OCI-LY7 (cell line): ENCODE results near the gene SMYD3. TPM values are rescaled to one million over a fixed set of nuclear protein-coding genes. Genes with fewer than 3 reads are reported as not detected.

ENCODE experiments used
- BruUV-seq: library from RNA; stranded (reverse); fragments of 400-500 nt; replicated peaks from 2 replicates; lab custom pipeline; 2021; lab: Mats Ljungman, UMichigan
- CTCF ChIA-PET: fragments of 300-600 bp; sonication (Branson Sonifier 250); formaldehyde crosslinking; loops from one replicate; lab custom pipeline; 2022; ENCODE audit warnings: antibody characterized with exemption; ENCODE audit not compliant: unreplicated experiment; lab: Charles Lee
- POLR2A ChIA-PET: fragments of 300-600 bp; sonication (Branson Sonifier 250); formaldehyde crosslinking; loops from one replicate; lab custom pipeline; 2022; ENCODE audit warnings: antibody characterized with exemption; lab: Charles Lee
- DNase-seq: peaks from one replicate; pipeline ENCODE4 v3.0.0-alpha.2; 2015; ENCODE audit warnings: low spot score
- H2AFZ ChIP-seq: fragments of 200-600 bp; sonication (generic), shearing (Covaris generic); 2 replicates; pipeline ENCODE4 v1.6.1; 2014; ENCODE audit warnings: mild to moderate bottlenecking, antibody characterized with exemption, low read length, moderate library complexity
- H3K27ac ChIP-seq: fragments of 200-600 bp; sonication (generic); 2 replicates; pipeline ENCODE4 v1.5.1; 2014; ENCODE audit warnings: mixed run types, low read depth, mild to moderate bottlenecking, moderate library complexity, low read length, inconsistent platforms; ENCODE audit not compliant: poor library complexity, severe bottlenecking
- H3K36me3 ChIP-seq: fragments of 200-600 bp; sonication (generic); 2 replicates; pipeline ENCODE4 v1.6.1; 2014; ENCODE audit warnings: mild to moderate bottlenecking, antibody characterized with exemption, low read length, moderate library complexity, mixed read lengths; ENCODE audit not compliant: insufficient read depth
- H3K4me1 ChIP-seq: fragments of 200-600 bp; sonication (generic); 2 replicates; pipeline ENCODE4 v1.5.1; 2014; ENCODE audit warnings: mild to moderate bottlenecking, low read length; ENCODE audit not compliant: insufficient read depth, poor library complexity, severe bottlenecking
- H3K4me2 ChIP-seq: fragments of 200-600 bp; sonication (generic); 2 replicates; pipeline ENCODE4 v1.6.1; 2014; ENCODE audit warnings: mild to moderate bottlenecking, low read length
- H3K4me3 ChIP-seq: fragments of 200-600 bp; sonication (generic); 2 replicates; pipeline ENCODE4 v1.5.1; 2014; ENCODE audit warnings: mild to moderate bottlenecking, low read depth, low read length; ENCODE audit not compliant: poor library complexity, severe bottlenecking
- H3K79me2 ChIP-seq: fragments of 200-600 bp; sonication (generic); 2 replicates; pipeline ENCODE4 v1.6.1; 2016; ENCODE audit warnings: low read depth, mild to moderate bottlenecking, low read length, moderate library complexity, mixed read lengths; ENCODE audit not compliant: insufficient read depth
- H3K9me2 ChIP-seq: fragments of 200-600 bp; sonication (generic); 2 replicates; pipeline ENCODE4 v1.6.1; 2016; ENCODE audit warnings: mild to moderate bottlenecking, low read length, mixed read lengths; ENCODE audit not compliant: insufficient read depth
- H3K9me3 ChIP-seq: fragments of 200-600 bp; sonication (generic); 2 replicates; pipeline ENCODE4 v1.6.1; 2014; ENCODE audit warnings: mild to moderate bottlenecking, mixed run types, low read length, mixed read lengths
- H4K20me1 ChIP-seq: fragments of 200-600 bp; sonication (generic); 2 replicates; pipeline ENCODE4 v1.6.1; 2014; ENCODE audit warnings: mild to moderate bottlenecking, antibody characterized with exemption, low read length, moderate library complexity, mixed read lengths; ENCODE audit not compliant: insufficient read depth
- CTCF ChIP-seq: fragments of 200-600 bp; sonication (generic); conservative IDR thresholded peaks from 2 replicates; pipeline ENCODE4 v1.5.1; 2014; ENCODE audit warnings: mild to moderate bottlenecking, antibody characterized with exemption, low read length, moderate library complexity, mixed read lengths
- EZH2phosphoT487 ChIP-seq: fragments of 200-600 bp; sonication (generic); IDR thresholded peaks from 2 replicates; pipeline ENCODE4 v1.6.1; 2018; ENCODE audit warnings: low read depth, borderline replicate concordance, mild to moderate bottlenecking, mixed run types, antibody characterized with exemption, low read length, moderate library complexity, mixed read lengths
- intact Hi-C: fragments of 100-400 bp; cut with micrococcal nuclease; formaldehyde crosslinking; loops from one replicate; pipeline ENCODE4 v1.10.0; 2022; ENCODE audit not compliant: unreplicated experiment
- total RNA-seq, 2 experiments: library from RNA; depleted of rRNA in 1 of 2; stranded (reverse); fragments of >200 nt in 1 of 2; shearing (Covaris generic) in 1 of 2; gene quantifications; 2 replicates each; pipeline ENCODE4 v1.2.3, GENCODE V29; 2014 to 2022

SMYD3 gene
- total RNA-seq, 2 experiments from 2014 or later, result 28.9 to 34.5 TPM

DNA sequence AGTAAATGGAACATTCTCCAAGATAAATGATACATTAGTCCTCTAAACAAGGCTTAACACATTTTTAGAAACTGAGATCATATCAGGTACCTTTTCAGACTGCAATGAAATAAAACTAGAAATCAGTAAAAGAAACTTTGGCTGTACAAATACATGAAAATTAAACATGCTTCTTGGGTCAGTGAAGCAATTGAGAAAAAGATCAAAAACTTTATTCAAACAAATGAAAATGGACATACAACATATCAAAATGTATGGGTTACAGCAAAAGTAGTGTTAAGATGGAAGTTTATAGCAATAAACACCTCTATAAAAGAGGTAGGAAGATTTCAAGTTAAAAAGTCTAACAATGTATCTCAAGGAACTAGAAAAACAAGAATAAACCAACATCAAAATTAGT is 598.5 kb downstream of the SMYD3 start:
- no peaks in the 10 kb centered on the region for H3K79me2 ChIP-seq
- DNase-seq, result no peak
- H3K4me3 ChIP-seq, result no peak overlapping the region
- ChIA-PET POLR2A (no interaction called here), CTCF (no interaction called here)
- BruUV-seq, result no TSS peak
- H3K4me2 ChIP-seq, result no peak overlapping the region
- H3K4me1 ChIP-seq, result no peaks in the 10 kb centered on the region
- no peak overlapping the region for H2AFZ ChIP-seq
- no peaks in the 10 kb centered on the region for H4K20me1 ChIP-seq
- H3K9me2 ChIP-seq, result no peaks in the 10 kb centered on the region
- no peak overlapping the region for H3K27ac ChIP-seq
- intact Hi-C loops, result no loop called here
- no peaks in the 10 kb centered on the region for H3K36me3 ChIP-seq
- no peaks in the 10 kb centered on the region for H3K9me3 ChIP-seq
- TF ChIP-seq EZH2phosphoT487 (no peak), CTCF (no peak)

- intact Hi-C loops, result no loop called here
- no peak overlapping the region for H2AFZ ChIP-seq
- ChIA-PET POLR2A (interaction anchor here (0.6 kb wide), 1 partner anchor 178 kb away, joined by 3 read pairs; no protein-coding TSS in a partner anchor), CTCF (no interaction called here)
- no peaks in the 10 kb centered on the region for H3K79me2 ChIP-seq
- no peaks in the 10 kb centered on the region for H3K9me3 ChIP-seq
- no peak for DNase-seq
- no peak overlapping the region for H3K4me2 ChIP-seq
- no peak for TF ChIP-seq EZH2phosphoT487
- BruUV-seq, result no TSS peak
- H3K9me2 ChIP-seq, result no peaks in the 10 kb centered on the region
- no peaks in the 10 kb centered on the region for H3K36me3 ChIP-seq
- H3K27ac ChIP-seq, result no peak overlapping the region
- H4K20me1 ChIP-seq, result no peaks in the 10 kb centered on the region
- H3K4me3 ChIP-seq, result no peak overlapping the region
- no peaks in the 10 kb centered on the region for H3K4me1 ChIP-seq
Observed at GRCh38 chr1:245906207-245906606, 600.9 kb downstream of the SMYD3 start.

- POLR2A ChIA-PET, result no interaction called here
- Histone ChIP-seq H3K79me2 (no peaks in the 10 kb centered on the region), H4K20me1 (no peaks in the 10 kb centered on the region), H3K4me2 (no peak overlapping the region), H3K36me3 (no peaks in the 10 kb centered on the region), H3K4me3 (no peak overlapping the region), H3K9me3 (no peaks in the 10 kb centered on the region), H3K27ac (no peak overlapping the region), H3K4me1 (no peaks in the 10 kb centered on the region), H2AFZ (no peak overlapping the region), H3K9me2 (no peaks in the 10 kb centered on the region)
- CTCF ChIA-PET, result no interaction called here
- TF ChIP-seq CTCF (no peak), EZH2phosphoT487 (no peak)
- intact Hi-C loops, result no loop called here
- no peak for DNase-seq
- no TSS peak for BruUV-seq
Observed at GRCh38 chr1:245903851-245904250, 603.2 kb downstream of the SMYD3 start.
